GM13976 (cell line): ENCODE data around the gene WDR90.

Experiments used
- DNase-seq: peaks from one replicate; pipeline ENCODE4 v3.0.0; 2012; ENCODE audit warnings: low spot score
- in situ Hi-C: fragments of 300-500 bp; cut with MboI; formaldehyde crosslinking; loops from one replicate; pipeline ENCODE4 v1.12.0; 2022; ENCODE audit warnings: low sequenced_read_pairs, mixed read lengths, inconsistent platforms; ENCODE audit not compliant: unreplicated experiment
- TF ChIP-seq, protein P1 (sequence below): IDR thresholded peaks from 2 replicates; pipeline ENCODE4 v1.5.1; 2012; ENCODE audit warnings: borderline replicate concordance, mild to moderate bottlenecking; ENCODE audit not compliant: insufficient read depth; ENCODE audit errors: extremely low read depth, missing control alignments, control extremely low read depth

The WDR90 gene

DNA sequence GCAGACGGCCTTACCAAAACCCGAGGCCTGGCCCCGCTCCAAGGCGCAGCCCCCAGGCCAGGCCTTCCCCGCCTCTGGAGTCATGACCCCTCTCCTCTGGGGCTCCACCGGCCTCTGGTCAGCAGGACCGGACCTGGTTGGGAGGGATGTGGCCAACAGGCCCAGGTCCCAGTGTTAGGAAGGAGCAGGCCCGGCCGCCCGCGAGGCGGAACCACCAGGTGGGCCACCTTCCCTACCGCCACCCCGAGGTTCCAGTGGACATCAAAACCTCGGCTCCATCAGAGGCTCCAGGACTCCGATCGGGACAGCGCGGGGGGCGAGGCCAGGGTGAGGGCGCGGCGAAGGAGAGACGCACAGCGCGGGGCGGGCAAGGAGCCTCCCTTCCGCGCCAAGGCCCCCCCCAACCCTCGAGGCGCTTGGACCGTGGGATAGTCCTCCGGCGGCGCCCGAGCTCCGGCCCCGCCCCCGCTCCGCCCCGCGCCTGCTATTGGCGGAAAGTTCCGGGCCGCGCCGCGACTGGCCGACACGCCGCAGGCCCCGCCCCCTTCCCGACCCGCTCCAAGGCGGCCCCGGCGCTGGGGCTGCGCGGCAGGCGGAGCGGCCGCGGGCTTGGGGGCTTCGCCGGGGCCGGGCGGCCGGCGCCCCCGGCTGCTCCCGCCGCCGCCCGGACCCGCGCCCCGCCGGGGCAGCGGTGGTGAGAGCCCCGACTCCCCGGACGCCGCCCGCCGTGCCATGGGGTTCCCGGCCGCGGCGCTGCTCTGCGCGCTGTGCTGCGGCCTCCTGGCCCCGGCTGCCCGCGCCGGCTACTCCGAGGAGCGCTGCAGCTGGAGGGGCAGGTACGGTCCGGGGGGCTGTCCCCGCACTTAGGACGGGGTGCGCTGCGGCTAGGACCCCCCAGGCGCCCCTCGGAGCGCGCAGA lies 65.7 kb downstream of the WDR90 start, which contains the start of gene METRN:
METRN (plus strand) TSS at position 561 of the 919 bp plus-strand sequence; CDS start at position 733, 172 bp downstream.
- in situ Hi-C loops = loop anchor here (5.0 kb wide), 1 partner anchor 67 kb away; no protein-coding TSS in a partner anchor
- TF ChIP-seq, protein P1, sequence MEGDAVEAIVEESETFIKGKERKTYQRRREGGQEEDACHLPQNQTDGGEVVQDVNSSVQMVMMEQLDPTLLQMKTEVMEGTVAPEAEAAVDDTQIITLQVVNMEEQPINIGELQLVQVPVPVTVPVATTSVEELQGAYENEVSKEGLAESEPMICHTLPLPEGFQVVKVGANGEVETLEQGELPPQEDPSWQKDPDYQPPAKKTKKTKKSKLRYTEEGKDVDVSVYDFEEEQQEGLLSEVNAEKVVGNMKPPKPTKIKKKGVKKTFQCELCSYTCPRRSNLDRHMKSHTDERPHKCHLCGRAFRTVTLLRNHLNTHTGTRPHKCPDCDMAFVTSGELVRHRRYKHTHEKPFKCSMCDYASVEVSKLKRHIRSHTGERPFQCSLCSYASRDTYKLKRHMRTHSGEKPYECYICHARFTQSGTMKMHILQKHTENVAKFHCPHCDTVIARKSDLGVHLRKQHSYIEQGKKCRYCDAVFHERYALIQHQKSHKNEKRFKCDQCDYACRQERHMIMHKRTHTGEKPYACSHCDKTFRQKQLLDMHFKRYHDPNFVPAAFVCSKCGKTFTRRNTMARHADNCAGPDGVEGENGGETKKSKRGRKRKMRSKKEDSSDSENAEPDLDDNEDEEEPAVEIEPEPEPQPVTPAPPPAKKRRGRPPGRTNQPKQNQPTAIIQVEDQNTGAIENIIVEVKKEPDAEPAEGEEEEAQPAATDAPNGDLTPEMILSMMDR = no peak
- DNase-seq = peak; percentile 94

DNA sequence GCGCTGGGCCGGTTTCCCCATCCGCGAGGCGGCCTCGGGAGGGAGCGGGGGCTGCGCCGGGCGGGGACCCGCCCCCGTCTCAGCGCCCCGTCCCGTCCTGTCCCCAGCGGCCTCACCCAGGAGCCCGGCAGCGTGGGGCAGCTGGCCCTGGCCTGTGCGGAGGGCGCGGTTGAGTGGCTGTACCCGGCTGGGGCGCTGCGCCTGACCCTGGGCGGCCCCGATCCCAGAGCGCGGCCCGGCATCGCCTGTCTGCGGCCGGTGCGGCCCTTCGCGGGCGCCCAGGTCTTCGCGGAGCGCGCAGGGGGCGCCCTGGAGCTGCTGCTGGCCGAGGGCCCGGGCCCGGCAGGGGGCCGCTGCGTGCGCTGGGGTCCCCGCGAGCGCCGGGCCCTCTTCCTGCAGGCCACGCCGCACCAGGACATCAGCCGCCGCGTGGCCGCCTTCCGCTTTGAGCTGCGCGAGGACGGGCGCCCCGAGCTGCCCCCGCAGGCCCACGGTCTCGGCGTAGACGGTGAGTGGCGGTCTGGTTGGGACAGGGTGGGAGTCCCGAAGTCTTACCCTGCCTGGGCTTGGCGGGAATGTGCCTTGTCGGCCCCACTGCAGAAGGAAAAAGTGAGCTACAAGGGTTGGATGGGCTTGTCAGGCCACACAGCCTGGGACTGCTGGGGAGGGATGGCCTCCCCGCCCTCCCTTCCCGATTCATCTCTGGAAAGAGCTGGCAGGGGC lies 66.5 kb downstream of the WDR90 start:
- TF ChIP-seq, protein P1 = peak; percentile 33
- in situ Hi-C loops = no loop called here
- peak; percentile 63 for DNase-seq

DNA sequence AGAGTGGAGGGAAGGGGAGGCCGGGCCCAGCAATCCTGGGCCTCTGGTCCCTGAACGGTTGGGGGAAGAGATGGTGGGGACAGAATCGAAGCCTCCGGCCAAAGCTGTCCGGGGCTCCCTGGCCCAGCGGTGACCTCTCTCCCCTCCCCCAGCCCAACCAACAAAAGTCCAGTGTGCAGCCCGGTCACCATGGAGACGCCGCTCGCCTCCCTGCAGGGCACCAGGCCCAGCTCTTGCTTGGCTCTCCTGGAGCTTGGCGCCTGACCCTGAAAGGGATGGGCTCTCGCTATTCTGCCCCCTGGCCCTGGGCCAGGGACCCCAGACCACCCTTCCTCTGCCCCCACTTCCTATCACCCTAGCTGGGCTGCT lies 67.0 kb downstream of the WDR90 start:
- in situ Hi-C loops = no loop called here
- TF ChIP-seq, protein P1 = no peak
- DNase-seq = no peak

DNA sequence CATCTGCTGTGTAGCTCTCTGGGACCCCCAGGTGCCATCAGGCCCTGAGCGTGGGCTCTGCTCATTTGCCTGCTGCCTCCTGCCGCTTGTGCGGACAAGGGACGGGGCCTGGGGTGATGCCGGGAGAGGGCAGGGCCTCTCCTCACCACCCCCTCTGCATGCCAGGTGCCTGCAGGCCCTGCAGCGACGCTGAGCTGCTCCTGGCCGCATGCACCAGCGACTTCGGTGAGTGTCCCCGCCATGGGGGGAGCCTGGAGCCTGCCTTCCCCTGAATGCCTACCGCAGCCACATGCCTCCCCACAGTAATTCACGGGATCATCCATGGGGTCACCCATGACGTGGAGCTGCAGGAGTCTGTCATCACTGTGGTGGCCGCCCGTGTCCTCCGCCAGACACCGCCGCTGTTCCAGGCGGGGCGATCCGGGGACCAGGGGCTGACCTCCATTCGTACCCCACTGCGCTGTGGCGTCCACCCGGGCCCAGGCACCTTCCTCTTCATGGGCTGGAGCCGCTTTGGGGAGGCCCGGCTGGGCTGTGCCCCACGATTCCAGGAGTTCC lies 67.7 kb downstream of the WDR90 start:
- TF ChIP-seq, protein P1 = no peak
- in situ Hi-C loops = no loop called here
- DNase-seq = no peak
